HuH-7.5 (cell line): ENCODE measurements around the gene RFTN2.

Source experiments
- DNase-seq: peaks from one replicate; pipeline ENCODE4 v3.0.0; 2011; ENCODE audit warnings: low spot score

RFTN2 gene

DNA sequence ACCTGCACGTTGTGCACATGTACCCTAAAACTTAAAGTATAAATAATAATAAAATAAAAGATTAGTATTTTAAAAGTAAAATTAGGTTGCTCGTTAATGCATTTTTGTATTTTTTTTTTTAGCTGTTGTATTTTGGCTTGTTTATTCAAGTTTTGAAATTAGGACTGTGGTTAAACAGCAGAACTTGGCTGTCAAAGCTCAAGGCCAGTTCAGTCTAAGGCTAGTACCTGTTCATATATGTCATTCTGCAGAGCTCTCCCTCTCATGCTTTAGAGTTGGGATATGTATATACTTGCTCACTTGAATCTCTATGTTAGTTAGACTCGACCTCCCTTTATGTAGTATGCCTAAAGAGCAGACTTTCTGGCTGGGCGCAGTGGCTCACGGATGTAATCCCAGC, 126.8 kb downstream of the RFTN2 start:
- no peak for DNase-seq

- DNase-seq = no peak
Measured at GRCh38 chr2:197547163-197547900, 128.1 kb downstream of the RFTN2 start.

DNA sequence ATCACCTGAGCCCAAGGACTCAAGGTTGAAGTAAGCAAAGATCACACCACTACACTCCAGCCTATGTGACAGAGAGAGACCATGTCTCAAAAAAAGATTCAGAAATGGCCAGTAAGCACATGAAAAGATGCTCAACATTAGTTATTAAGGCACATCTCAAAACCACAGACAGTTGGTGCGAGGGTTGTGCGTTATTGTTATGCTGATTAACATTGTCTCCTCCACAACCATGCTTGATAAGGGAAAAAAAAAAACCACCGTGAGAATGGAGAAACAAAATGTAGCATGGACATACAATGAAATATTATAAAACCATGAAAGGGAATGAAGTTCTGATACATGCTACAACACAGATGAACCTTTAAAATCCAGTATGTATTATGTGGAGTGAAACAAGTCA, 132.2 kb downstream of the RFTN2 start:
- DNase-seq = no peak

DNA sequence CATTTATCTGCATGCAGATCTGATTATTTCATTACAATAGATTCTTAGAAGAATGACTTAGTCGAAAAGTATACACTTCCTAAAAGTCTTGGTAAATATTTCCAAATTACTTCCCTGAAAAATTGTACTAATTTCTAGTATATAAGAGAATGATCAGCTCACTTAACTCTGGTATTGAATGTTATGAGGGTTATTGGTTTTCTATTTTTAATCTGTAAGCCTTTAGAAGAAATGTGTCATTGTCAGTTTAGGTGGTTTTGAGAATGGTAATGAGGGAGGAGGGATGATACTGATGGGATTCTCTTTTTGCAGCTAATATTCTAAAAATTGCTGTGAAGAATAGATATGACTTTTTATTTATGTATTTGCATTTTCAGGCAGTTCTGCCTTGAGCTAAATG, 135.7 kb downstream of the RFTN2 start:
- no peak for DNase-seq

- DNase-seq = no peak
Measured at GRCh38 chr2:197538412-197538811, 137.0 kb downstream of the RFTN2 start.
